Measurements from ENCODE around the gene ZC3H7B.

DNA sequence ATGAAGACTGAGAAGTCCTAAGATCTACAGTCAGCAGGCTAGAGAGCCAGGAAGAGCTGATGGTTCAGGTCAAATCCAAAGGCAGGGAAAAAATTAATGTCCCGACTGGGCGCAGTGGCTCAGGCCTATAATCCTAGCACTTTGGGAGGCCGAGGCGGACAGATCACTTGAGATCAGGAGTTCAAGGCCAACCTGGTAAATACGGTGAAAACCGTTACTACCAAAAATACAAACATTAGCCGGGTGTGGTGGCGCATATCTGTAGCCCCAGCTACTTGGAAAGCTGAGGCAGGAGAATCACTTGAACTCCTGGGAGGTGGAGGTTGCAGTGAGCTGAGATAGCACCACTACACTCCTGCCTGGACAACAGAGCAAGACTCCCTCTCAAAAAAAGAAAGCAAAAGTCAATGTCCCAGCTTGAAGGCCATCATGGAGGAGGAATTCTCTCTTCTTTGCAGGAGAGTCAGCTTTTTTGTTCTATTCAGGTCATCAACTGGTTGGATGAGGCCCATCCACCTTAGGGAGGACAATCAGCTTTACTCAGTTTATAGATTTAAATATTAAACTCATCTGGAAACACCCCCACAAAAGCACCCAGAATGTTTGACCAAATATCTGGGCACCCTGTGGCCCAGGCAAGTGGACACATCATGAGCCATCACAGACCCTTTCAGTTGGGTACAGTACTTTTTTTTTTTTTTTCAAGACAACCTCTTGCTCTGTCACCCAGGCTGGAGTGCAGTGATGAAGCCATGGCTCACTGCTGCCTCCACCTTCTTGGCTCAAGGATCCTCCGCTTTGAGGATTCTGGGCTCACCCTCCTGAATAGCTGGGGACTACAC is 4.3 kb upstream of the ZC3H7B start:
- no peak for TF ChIP-seq POLR2AphosphoS5 (IDR thresholded peaks at IDR 0.05)
- TF ChIP-seq, protein P1, sequence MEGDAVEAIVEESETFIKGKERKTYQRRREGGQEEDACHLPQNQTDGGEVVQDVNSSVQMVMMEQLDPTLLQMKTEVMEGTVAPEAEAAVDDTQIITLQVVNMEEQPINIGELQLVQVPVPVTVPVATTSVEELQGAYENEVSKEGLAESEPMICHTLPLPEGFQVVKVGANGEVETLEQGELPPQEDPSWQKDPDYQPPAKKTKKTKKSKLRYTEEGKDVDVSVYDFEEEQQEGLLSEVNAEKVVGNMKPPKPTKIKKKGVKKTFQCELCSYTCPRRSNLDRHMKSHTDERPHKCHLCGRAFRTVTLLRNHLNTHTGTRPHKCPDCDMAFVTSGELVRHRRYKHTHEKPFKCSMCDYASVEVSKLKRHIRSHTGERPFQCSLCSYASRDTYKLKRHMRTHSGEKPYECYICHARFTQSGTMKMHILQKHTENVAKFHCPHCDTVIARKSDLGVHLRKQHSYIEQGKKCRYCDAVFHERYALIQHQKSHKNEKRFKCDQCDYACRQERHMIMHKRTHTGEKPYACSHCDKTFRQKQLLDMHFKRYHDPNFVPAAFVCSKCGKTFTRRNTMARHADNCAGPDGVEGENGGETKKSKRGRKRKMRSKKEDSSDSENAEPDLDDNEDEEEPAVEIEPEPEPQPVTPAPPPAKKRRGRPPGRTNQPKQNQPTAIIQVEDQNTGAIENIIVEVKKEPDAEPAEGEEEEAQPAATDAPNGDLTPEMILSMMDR (IDR thresholded peaks at IDR 0.05), result no peak
